ENCODE data around the gene FBXO42. TPM values are rescaled to one million over a fixed set of nuclear protein-coding genes. Genes with fewer than 3 reads are reported as not detected.
A peak's percentile ranks its signal among the peaks of the same experiment; 100 is the strongest.

The FBXO42 gene
- total RNA-seq, 1 experiment from 2014 or later: 28.2 TPM

DNA sequence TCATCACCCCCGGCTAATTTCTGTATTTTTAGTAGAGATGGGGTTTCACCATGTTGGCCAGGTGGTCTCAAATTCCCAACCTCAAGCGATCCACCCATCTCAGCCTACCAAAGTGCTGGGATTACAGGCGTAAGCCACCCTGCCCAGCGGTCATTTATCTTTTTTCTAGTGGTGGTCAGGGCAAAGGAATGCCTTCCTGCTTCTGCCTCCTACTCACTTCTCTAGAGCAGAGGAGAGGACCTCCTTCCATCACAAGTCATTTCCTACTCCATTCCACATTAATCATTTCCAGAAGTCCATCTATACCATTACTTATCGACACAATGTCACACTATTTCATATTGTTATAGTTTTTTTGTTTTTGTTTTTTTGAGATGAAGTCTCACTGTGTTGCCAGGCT lies 13.3 kb downstream of the FBXO42 start:
- in situ Hi-C loops (cut with HindIII; ENCODE audit: low sequenced_read_pairs): no loop called here
- DNase-seq (ENCODE audit: low spot score): no peak

DNA sequence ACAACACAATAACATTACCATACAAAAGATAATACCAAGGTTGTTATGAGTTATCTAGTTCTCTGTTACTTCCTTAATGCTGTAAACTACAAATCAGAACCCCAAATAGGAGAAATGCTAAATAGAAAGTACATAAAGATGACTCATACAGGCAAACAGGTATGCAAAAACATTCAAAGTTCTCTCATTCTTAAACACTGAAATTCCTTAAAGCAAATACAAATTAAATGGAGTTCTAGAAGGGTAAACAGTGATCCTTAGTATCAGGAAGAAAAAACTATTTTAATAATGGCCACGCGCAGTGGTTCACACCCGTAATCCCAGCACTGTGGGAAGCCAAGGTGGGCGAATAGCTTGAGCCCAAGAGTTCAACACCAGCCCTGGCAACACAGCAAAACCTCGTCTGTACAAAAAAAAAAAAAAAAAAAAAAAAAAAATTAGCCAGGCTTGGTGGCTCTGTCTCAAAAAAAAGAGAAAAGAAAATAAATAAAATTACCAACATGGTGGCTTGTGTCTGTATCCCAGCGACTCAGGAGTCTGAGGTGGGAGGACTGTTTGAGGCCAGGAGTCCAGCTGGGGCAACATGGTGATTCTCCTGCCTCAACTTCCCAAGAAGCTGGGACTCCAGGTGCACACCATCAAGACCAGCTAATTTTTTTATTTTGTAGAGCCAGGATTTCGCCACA lies 17.5 kb downstream of the FBXO42 start:
- DNase-seq (ENCODE audit: low spot score): no peak
- in situ Hi-C loops (cut with HindIII; ENCODE audit: low sequenced_read_pairs): no loop called here

DNA sequence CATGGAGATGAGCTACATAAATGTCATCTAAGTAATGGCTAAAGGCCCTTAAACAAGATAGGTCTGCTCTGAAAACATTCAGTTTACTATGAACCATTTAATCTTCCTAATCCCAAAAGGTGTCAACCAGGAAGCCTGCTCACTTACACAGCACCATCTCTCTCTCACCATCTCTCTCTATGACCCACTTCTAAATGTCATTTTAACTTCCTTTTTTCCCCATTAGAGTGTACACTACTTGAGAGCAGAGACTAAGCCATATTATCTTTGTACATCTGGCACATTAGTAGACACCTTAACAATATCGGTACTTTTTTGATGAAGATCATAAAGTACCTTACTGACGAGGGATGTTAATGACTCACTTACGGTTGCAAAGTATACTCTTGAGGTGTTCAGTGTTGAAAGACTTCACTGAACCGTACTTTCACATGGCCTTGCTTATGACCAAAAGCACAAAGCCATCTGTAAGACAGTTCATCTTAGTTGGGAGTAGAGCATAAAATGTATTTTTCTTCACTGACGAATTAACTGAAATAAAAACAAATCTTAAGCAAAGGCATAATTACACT lies 25.4 kb downstream of the FBXO42 start:
- no peak for DNase-seq (ENCODE audit: low spot score)

DNA sequence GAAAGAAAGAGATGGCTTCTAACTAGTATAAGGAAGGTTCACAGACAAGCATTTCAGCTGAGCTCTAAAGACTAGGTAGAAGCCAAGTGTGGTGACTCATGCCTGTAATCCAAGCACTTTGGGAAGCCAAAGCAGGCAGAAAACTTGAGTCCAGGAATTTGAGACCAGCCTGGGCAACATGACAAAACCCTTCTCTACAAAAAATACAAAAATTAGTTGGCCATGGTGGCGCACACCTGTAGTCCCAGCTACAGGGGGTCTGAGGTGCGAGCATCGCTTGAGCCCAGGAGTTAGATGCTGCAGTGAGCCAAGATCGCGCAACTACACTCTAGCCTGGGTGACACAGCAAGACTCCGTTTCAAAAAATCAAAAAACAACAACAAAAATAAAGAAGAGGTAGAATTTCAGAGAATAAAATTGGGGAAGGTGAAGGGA lies 27.8 kb downstream of the FBXO42 start:
- in situ Hi-C loops (cut with HindIII; ENCODE audit: low sequenced_read_pairs): no loop called here
- peak; percentile 51 for DNase-seq (ENCODE audit: low spot score)

More for the DNA sequence above, 25.4 kb downstream of the FBXO42 start:
- in situ Hi-C loops (cut with HindIII; ENCODE audit: low sequenced_read_pairs): no loop called here

DNA sequence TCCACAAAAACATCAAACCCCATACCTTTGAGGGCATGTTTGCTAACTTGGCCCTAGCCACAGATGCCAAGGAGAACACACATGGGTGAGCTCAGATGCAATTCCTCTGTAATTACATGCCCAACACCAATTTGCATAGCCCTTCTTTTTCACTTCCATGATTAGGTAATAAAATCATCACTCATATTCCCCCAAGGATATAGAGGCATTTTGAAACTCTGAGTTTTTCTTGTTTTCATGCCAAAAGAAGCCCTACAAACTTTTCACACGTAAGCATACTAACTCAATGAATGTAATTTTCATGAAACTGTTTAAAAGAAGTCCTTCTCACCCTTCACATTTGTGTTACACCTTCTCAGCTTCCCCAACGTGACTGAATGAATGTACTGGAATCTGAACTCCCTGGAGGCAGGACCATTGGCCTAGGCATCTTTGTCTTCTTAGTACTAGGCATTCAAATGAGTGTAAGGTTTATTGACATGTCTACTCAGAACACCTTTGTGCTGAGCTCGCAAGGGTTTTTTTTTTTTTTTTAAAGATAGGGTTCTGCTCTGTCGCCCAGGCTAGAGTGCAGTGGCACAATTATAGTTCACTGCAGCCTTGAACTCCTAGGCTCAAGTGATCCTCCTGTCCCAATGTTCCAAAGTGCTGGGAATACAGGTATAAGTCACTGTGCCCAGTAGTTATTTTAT lies 31.0 kb downstream of the FBXO42 start:
- in situ Hi-C loops (cut with HindIII; ENCODE audit: low sequenced_read_pairs): no loop called here
- DNase-seq (ENCODE audit: low spot score): no peak

- in situ Hi-C loops (cut with HindIII; ENCODE audit: low sequenced_read_pairs): no loop called here
- no peak for DNase-seq (ENCODE audit: low spot score)
These were observed 33.7 kb downstream of the FBXO42 start for GRCh38 chr1:16318555-16318954.

DNA sequence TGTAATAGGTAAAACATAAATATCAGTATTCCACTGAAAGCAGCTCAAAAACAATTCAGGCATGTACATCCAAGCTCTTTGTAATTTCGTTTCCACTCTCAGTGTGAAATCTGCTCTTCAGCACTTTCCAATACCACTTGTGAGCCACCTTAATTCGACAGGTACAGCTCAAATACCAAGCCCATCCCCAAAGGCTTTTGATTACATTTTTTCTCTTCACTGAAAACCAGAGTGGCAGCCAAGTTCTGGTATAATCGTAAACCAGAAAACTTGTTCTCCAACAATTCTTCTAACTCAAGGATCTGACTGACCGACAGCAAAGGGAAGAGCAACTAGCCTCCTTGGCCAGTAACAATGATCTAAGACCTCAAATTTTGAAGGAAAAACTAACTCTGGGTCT lies 36.8 kb downstream of the FBXO42 start:
- in situ Hi-C loops (cut with HindIII; ENCODE audit: low sequenced_read_pairs): no loop called here
- no peak for DNase-seq (ENCODE audit: low spot score)

DNA sequence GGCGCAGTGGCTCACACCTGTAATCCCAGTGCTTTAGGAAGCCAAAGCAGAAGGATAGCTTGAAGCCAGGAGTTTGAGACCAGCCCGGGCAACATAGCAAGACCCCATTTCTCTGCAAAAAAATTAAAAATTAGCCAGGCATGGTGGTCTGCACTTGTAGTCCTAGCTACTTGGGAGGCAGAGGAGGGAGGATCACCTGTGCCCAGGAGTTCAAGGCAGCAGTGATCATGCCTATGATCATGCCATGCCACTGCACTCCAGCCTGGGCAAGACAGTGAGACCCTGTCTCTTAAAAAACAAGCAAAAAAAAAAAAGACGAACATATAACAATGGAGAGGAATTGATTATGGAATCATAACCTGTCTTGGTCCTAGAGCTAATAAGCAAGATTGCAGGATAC lies 45.1 kb downstream of the FBXO42 start:
- no peak for DNase-seq (ENCODE audit: low spot score)
- in situ Hi-C loops (cut with HindIII; ENCODE audit: low sequenced_read_pairs): no loop called here

DNA sequence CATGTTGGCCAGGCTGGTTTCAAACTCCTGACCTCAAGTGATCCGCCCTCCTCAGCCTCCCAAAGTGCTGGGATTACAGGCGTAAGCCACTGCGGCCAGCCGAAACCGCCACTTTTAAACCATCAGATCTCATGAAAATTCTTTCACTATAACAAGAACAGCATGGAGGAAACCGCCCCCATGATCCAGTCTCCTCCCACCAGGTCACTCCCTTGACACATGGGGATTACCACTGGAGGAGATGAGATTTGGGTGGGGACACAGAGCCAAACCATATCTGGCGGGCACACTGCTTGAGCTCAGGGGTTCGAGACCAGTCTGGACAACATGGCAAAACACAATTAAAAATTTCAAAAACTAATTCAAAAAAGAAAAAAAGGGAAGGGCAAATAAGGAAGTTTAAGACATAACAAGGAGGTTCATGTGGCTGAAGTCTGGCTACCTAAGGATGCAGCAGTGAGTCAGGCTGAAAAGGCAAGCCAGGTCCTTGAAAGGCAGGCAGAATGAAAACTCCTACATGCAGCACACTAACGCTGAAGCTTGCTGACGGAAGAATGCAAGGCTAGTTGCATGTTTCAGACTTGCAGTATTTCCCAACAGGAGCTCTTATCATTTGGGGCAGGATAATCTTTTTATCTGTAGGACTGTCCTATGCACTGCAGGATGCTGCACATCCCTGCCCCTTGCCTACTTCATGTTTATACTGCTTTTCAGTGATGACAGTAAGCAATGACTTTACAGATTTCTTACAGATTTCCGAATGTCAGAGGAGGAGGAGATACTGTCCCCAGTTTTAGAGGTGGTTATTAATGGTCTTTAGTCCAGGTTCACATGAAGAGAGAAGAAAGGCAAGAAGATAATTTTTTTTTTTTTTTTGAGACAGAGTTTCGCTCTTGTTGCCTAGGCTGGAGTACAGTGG lies 49.3 kb downstream of the FBXO42 start:
- in situ Hi-C loops (cut with HindIII; ENCODE audit: low sequenced_read_pairs): no loop called here

GRCh38 chr1:16300436-16300835 lies 51.8 kb downstream of the FBXO42 start:
- DNase-seq (ENCODE audit: low spot score): peak; percentile 56
- in situ Hi-C loops (cut with HindIII; ENCODE audit: low sequenced_read_pairs): no loop called here

More for the DNA sequence above, 49.3 kb downstream of the FBXO42 start:
- DNase-seq (ENCODE audit: low spot score): no peak

DNA sequence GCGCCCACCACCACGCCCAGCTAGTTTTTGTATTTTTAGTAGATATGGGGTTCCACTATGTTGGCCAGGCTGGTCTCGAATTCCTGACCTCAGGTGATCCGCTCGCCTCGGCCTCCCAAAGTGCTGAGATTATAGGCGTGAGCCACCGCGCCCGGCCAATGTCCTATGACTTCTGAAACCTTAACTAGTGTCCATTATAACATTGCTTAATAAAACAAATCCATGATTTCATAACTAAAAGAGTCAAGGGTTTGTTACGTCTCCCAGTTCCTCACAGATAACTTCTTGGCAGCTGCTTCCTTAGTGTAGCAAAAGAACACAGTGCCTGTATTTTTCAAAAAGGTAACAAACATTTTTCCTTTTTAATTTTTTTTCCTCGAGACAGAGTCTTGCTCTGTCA lies 53.6 kb downstream of the FBXO42 start:
- in situ Hi-C loops (cut with HindIII; ENCODE audit: low sequenced_read_pairs): no loop called here
- no peak for DNase-seq (ENCODE audit: low spot score)

GRCh38 chr1:16296643-16297042 lies 55.6 kb downstream of the FBXO42 start:
- no peak for DNase-seq (ENCODE audit: low spot score)
- in situ Hi-C loops (cut with HindIII; ENCODE audit: low sequenced_read_pairs): no loop called here

- in situ Hi-C loops (cut with HindIII; ENCODE audit: low sequenced_read_pairs): no loop called here
- DNase-seq (ENCODE audit: low spot score): no peak
These were observed 57.8 kb downstream of the FBXO42 start for GRCh38 chr1:16294219-16295212.

DNA sequence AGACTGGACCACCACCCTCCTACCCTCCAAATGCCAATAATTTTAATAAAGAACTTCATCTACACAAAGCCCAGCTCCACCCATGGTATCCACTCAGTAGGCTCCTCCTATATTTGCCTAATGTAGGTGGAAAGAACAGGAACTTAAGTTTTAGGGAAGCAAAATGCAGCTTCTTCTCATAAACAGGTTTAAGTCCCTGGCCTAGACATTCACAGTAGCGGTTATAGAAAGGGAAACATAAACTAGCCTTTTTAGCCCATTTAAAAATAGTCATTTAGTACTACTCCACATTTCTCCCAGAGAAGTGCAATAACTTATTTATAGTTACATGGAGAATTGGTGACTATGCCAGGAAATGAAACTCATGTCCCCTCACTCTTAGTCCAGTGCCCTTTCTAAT lies 58.7 kb downstream of the FBXO42 start:
- in situ Hi-C loops (cut with HindIII; ENCODE audit: low sequenced_read_pairs): no loop called here
- no peak for DNase-seq (ENCODE audit: low spot score)

GRCh38 chr1:16292739-16293138 lies 59.5 kb downstream of the FBXO42 start:
- DNase-seq (ENCODE audit: low spot score): no peak
- in situ Hi-C loops (cut with HindIII; ENCODE audit: low sequenced_read_pairs): no loop called here

DNA sequence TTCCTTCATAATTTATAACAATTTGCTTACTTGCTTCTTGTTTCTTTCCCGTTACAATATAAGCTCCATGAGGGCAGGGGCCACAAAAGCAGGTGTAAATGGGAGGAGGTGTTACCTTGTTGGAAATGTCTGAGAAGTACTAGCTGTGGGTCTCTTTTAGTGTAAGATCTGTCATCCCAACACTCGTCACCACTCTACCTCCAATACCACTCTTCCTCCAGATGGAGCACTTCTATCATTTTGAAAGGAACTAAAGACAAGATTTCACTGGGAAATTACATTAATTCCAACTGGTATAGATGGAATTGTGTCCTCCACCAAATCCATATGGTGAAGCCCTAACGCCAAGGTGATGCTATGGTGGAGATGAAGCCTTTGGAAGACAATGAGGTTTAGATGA lies 62.3 kb downstream of the FBXO42 start:
- no peak for DNase-seq (ENCODE audit: low spot score)
- in situ Hi-C loops (cut with HindIII; ENCODE audit: low sequenced_read_pairs): no loop called here

DNA sequence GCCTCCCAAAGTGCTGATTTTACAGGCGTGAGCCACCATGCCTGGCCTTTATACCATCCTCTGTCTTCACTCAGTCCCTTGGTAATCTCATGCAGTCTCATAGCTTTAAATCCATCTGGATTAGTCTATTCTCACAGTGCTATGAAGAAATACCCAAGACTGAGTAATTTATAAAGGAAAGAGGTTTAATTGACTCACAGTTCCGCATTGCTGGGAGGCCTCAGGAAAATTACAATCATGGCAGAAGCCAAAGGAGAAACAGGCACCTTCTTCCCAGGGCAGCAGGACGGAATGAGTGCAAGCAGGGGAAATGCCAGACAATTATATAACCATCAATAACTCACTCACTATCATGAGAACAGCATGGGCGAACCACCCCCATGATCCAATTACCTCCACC lies 66.2 kb downstream of the FBXO42 start:
- in situ Hi-C loops (cut with HindIII; ENCODE audit: low sequenced_read_pairs): no loop called here
- peak; percentile 71 for DNase-seq (ENCODE audit: low spot score)

DNA sequence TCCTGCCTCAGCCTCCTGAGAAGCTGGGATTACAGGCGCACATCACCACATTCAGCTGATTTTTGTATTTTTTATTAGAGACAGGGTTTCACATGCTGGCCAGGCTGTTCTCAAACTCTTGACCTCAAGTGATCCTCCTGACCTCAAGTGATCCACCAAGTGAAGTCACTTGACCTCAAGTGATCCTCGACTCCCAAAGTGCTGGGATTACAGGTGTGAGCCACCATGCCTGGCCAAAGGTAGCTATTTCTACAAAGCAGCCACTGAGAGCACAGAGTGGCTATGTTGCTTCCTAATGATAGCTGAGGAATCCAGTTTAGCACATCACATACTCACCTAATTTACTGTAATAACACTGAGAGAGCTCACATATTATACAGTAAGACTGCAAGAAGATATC lies 70.5 kb downstream of the FBXO42 start:
- DNase-seq (ENCODE audit: low spot score): no peak
- in situ Hi-C loops (cut with HindIII; ENCODE audit: low sequenced_read_pairs): no loop called here
